Measurements from ENCODE around the gene RCAN1.
"Not testable (repeated sequence)": the region's sequence is repeated elsewhere in the genome, so short reads cannot be mapped to it uniquely, and the experiment has no call there.

Gene RCAN1

DNA sequence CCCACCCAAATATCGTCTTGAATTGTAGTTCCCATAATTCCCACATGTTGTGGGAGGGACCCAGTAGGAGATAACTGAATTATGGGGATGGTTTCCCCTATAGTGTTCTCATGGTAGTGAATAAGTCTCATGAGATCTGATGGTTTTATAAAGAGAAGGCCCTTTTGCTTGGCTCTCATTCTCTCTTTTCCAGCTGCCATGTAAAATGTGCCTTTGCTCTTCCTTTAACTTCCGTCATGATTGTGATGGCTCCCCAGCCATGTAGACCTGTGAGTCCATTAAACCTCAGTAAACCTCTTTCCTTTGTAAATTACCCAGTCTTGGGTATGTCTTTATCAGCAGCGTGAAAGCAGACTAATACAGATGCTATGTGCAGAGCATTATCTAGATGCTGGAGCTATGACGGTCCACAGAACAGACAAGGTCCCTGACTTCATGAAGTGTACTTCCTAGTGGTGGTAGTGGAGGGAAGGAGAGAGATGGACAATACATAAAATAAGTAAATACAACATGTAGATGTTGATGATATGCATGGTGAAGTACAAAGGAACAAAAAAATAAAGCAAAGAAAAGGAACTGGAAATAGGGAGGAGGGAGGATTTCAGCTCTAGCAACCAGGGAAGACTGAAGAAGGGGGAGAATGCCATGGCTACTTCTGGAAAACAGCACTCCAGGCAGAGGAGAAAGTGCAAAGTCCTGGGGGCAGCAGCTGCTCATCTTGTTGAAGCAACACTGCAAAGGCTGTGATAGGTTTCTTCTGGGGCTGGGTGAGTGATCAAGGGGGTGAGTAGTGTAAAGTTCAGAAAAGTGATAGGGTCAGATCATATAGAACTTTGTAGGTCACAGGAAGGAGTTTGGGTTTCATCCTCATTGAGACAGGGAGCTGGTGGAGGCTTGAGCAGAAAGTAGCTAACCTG lies 6.8 kb upstream of the RCAN1 start:
- no peak for DNase-seq

- peak; percentile 67 for DNase-seq
Observed at GRCh38 chr21:34619841-34620665, 5.1 kb upstream of the RCAN1 start.

- DNase-seq = no peak
Observed at GRCh38 chr21:34618941-34619340, 4.0 kb upstream of the RCAN1 start.

DNA sequence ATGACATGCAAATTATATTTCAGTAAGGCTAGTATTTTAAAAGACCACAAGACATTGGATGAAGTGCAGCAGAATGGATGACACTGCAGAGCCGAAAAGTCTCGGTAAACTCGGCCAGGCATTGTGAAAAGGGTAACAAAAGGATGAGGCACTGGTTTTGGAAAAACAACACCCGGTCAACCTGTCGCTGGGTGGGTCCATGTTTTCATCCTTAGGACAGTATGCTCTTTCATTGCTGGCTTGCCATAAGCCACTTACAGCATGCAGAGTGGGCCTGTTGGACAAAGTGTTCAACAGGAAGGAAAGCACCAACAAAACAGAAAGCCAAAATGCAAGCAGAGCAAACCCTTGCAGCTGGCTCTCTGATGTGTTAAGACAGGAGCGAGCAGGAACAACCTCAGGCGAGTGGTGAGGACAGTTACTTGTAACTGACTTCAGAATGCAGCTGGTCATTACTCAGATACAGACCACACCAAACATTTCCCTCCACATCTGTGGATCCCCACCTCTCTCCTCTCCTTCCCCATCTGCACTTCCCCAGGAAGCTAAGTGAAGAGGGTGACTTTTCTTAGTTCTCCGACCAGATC lies 2.9 kb upstream of the RCAN1 start:
- DNase-seq = no peak

GRCh38 chr21:34615487-34615814 lies 538 bp upstream of the RCAN1 start:
- DNase-seq = no peak

- DNase-seq = no peak
Observed at GRCh38 chr21:34613679-34614627, 960 bp downstream of the RCAN1 start.

DNA sequence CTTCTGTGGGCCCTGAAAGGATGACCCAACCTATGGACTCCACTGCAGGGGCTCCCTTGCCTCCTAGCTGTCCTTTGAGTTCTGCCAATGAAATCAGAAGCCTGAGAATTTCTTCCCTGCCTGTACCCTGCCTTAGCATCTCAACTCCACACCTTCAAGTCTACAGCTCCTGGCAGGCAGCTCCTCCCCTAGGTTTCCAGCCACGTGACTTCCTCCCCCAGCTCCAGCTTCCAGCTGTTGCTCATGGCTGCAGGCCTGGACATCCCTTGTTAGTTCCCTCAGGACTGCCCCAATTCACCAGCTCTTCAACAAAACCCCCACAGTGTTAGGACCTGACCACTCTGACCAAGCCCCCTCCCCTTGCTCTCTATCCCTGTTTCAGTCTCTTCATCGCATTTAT lies 2.4 kb downstream of the RCAN1 start:
- DNase-seq = peak; percentile 61

GRCh38 chr21:34612056-34612455 lies 2.9 kb downstream of the RCAN1 start:
- DNase-seq = peak; percentile 74

- peak; percentile 60 for DNase-seq
Observed at GRCh38 chr21:34611528-34611927, 3.4 kb downstream of the RCAN1 start.

- no peak for DNase-seq
Observed at GRCh38 chr21:34609933-34610549, 4.9 kb downstream of the RCAN1 start.

DNA sequence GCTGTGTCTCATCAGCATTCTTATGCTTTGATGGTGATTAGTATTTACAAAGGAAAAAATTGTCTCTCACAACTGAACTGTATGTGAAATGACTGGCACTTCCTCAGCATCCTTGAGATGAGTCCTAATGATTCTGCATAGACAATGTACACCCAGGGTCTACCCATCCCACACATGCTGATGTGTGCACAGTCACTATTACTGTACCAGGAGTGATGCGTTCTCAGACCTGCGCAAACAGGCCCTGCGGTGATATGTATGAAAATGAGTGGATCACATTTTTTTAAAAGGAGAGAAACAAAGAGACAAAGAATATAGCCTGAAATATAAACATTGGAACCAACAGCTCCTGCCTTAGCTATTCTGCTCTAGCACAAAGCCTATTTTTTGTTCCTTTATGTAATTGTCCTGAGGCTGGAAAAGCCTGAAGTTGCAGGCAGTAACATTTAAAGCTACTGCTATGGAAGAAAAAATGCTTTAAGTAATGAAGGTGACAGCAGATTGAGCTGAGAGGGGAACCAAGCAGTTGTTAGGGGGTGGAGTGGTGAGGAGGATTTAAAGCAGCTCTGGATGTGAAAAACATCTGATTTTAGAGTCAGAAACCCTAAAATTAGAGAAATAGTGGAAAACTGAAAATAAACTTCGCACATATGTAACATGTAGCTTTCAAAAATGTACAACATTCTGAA lies 5.5 kb downstream of the RCAN1 start:
- peak; percentile 79 for DNase-seq

GRCh38 chr21:34607376-34607775 lies 7.5 kb downstream of the RCAN1 start:
- not testable (repeated sequence) for DNase-seq

- DNase-seq = no peak
Observed at GRCh38 chr21:34606621-34607020, 8.3 kb downstream of the RCAN1 start.

DNA sequence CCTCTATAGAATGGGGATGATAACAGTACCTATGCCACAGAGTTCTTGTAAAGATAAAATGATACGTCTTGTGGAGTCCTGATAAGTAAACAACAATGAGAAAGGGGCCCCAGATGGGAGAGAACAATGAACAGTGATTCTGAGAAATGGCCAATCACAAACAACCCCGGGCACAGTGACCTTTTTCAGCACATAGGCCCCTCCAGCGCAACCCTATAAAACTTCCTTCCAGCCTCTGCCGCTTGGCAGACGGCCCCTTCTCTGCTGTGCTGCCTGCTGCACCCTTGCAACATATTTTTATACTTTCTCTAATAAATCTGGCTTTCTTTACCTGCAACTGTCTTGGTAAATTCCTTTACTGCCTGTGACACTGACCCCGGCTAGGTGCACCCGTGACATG lies 8.9 kb downstream of the RCAN1 start:
- DNase-seq = no peak

GRCh38 chr21:34604956-34605355 lies 10.0 kb downstream of the RCAN1 start:
- not testable (repeated sequence) for DNase-seq

- DNase-seq = no peak
Observed at GRCh38 chr21:34604556-34604955, 10.4 kb downstream of the RCAN1 start.

DNA sequence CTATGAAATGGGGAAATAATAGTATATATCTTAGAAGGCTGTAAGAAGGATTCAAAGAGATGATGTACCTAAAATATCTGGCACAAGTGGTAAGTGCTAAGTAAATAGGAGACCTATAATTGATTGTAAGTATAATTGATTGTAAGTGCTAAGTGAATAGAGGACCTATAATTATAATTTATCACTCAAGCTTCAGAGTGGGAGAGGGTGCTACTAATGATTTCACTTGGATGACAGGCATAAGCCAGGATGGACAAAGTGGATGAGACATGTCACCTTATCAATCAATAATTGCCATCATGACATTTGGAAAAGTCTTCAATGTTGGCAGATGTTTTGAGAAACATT lies 11.2 kb downstream of the RCAN1 start:
- peak; percentile 45 for DNase-seq

DNA sequence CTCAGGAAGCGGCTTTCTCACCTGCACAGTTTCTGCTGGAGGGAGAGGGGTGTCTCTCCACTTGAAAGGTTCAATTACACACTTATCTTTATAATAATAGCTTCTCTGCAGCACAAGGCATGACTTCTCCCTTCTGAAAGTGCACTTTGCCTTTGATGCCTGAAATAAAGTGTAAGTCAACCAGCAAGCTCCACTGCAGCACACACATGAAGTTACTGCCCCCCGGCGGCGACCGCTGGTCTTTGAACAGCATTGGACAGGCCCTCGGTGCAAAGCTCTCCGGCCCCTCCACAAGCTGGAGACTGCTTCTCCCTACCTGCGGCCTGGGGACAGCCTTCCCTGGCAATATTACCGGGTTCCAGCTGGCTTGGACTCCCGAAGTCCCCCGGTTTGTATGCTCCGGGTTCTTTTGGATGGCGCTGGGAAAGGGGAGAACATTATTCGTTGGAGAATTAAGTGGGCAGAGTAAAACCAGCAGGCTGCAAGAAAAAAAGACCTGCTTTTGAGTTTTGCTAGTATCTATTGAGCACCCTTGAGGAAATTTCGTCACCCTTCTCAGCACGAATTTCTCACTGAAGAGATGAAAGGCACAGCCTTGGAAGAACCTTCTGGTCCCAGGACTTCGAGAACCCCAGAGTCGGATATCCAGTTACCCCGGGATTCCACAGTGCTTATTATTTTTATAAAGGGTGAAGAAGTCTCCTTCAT lies 11.8 kb downstream of the RCAN1 start:
- peak; percentile 88 for DNase-seq

DNA sequence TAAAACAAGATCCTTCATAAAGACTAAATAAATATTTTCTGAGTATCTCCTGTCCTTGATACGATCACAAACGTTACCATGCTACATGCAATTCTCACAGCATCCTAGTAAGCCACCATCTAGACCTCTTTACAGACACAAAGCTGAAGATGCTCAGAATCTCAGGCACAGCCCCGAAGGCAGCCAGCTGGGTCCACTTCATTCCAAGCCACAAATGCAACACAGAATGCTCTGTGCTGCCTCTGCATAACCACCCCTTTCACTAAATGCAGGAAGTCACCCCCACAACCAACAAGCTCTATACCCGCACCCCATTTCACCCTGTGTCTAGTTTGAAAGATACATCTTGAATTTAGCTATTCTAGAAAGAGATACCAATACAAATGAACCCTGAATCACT lies 12.9 kb downstream of the RCAN1 start:
- DNase-seq = no peak

DNA sequence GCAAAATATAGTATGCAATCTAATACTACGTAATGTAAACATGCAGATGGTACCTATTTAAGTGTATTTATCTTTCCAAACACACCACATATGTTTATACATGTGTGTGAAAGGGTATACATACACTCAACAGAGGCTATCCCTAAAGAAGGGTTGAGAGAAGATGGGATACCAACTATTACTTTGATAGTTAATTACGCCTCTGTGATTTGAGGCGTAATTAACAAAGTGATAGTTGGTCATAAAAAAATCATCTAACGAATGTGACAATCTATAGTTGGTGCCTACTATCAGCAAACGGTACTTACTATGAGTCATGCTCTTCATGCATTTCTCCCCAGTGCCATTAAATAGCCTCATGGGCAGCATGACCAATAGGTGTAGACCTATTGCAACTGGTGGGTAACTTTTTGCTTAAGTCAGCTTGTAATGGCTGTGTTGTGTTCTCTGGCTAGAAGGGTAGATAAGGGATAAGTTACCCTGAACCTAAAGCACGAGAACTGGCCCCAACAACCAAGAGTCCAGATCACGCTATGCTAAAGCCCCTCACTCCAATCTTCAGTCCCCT lies 15.3 kb downstream of the RCAN1 start:
- DNase-seq = no peak
